Caco-2 (cell line): Measurements from ENCODE around the gene HGFAC. TPM values are rescaled to one million over a fixed set of nuclear protein-coding genes. Genes with fewer than 3 reads are reported as not detected.

Experiments used
- BruUV-seq: library from RNA; stranded (reverse); fragments of 400-500 nt; replicated peaks from 2 replicates; lab custom pipeline; 2021; lab: Mats Ljungman, UMichigan
- CTCF ChIA-PET: fragments of 300-600 bp; sonication (Branson Sonifier 250); formaldehyde crosslinking; loops from one replicate; lab custom pipeline; 2022; ENCODE audit warnings: antibody characterized with exemption; lab: Charles Lee
- POLR2A ChIA-PET: fragments of 300-600 bp; sonication (Branson Sonifier 250); formaldehyde crosslinking; loops from one replicate; lab custom pipeline; 2022; ENCODE audit warnings: antibody characterized with exemption; lab: Charles Lee
- DNase-seq, 2 experiments: peaks; one replicate each; pipeline versions ENCODE4 v3.0.0 to v3.0.0-alpha.2; 2020 to 2022
- H3K27me3 ChIP-seq: replicated peaks from 2 replicates; pipeline ENCODE4 v1.6.0; 2011; ENCODE audit warnings: low read length; ENCODE audit not compliant: control insufficient read depth, insufficient read depth
- H3K36me3 ChIP-seq: 2 replicates; pipeline ENCODE4 v1.5.1; 2011; ENCODE audit warnings: low read length; ENCODE audit not compliant: control insufficient read depth, insufficient read depth
- H3K4me1 ChIP-seq: fragments of 250-450 bp; sonication (Bioruptor Pico); 2 replicates; pipeline ENCODE4 v1.5.1; 2020; ENCODE audit warnings: mild to moderate bottlenecking
- H3K4me3 ChIP-seq: 2 replicates; pipeline ENCODE4 v1.5.1; 2011; ENCODE audit warnings: low read depth, mild to moderate bottlenecking, control low read depth, low read length
- H3K9me3 ChIP-seq: fragments of 250-450 bp; sonication (Bioruptor Pico); 2 replicates; pipeline ENCODE4 v1.5.1; 2020; ENCODE audit warnings: mild to moderate bottlenecking, moderate library complexity
- H3K27ac Mint-ChIP-seq: one replicate; pipeline ENCODE4 v1.8.0; 2022; ENCODE audit warnings: mixed read lengths; ENCODE audit not compliant: unreplicated experiment
- H3K27me3 Mint-ChIP-seq: one replicate; pipeline ENCODE4 v1.8.0; 2022; ENCODE audit warnings: mixed read lengths; ENCODE audit not compliant: insufficient read depth, unreplicated experiment
- H3K36me3 Mint-ChIP-seq: one replicate; pipeline ENCODE4 v1.8.0; 2022; ENCODE audit warnings: mild to moderate bottlenecking, mixed read lengths; ENCODE audit not compliant: insufficient read depth, unreplicated experiment
- H3K4me1 Mint-ChIP-seq: one replicate; pipeline ENCODE4 v1.8.0; 2022; ENCODE audit warnings: low read depth, mixed read lengths; ENCODE audit not compliant: unreplicated experiment
- H3K4me3 Mint-ChIP-seq: one replicate; pipeline ENCODE4 v1.8.0; 2022; ENCODE audit warnings: mild to moderate bottlenecking, moderate library complexity, mixed read lengths; ENCODE audit not compliant: unreplicated experiment
- H3K9me3 Mint-ChIP-seq: one replicate; pipeline ENCODE4 v1.8.0; 2022; ENCODE audit warnings: mixed read lengths; ENCODE audit not compliant: unreplicated experiment
- CTCF ChIP-seq, 2 experiments: fragments of 200-600 bp in 1 of 2; IDR thresholded peaks; 1 replicate in 1 of 2; 2 replicates in 1 of 2; pipeline versions ENCODE4 v1.5.1 to v1.8.0; 2011 to 2022; ENCODE audit warnings: antibody characterized with exemption in 1 of 2, control low read depth in 1 of 2, inconsistent platforms in 1 of 2, low read depth in 1 of 2, low read length in 1 of 2, mild to moderate bottlenecking in 1 of 2, moderate library complexity in 1 of 2; ENCODE audit not compliant: insufficient read depth in 1 of 2, severe bottlenecking in 1 of 2, unreplicated experiment in 1 of 2
- intact Hi-C: fragments of 100-400 bp; cut with micrococcal nuclease; formaldehyde crosslinking; loops from one replicate; pipeline ENCODE4 v1.10.0; 2022; ENCODE audit not compliant: unreplicated experiment
- total RNA-seq: library from RNA; stranded (reverse); gene quantifications from 2 replicates; pipeline ENCODE4 v1.2.3, GENCODE V29; 2022

HGFAC gene
- total RNA-seq, 1 experiment from 2014 or later = 0.48 TPM

- H3K27ac Mint-ChIP-seq = no peak overlapping the region
- H3K36me3 ChIP-seq = no peaks in the 10 kb centered on the region
- ChIA-PET POLR2A (no interaction called here), CTCF (interaction anchor here (1.1 kb wide), 1 partner anchor 52 kb away, joined by 3 read pairs; no protein-coding TSS in a partner anchor)
- no peaks in the 10 kb centered on the region for H3K9me3 ChIP-seq
- no peaks in the 10 kb centered on the region for H3K27me3 ChIP-seq
- no peak overlapping the region for H3K4me3 Mint-ChIP-seq
- TF ChIP-seq CTCF (IDR thresholded peaks at IDR 0.05; ENCODE audit: insufficient read depth in 1 of 2, low read depth in 1 of 2, low read length in 1 of 2, severe bottlenecking in 1 of 2, unreplicated experiment in 1 of 2) = no peak
- H3K4me1 ChIP-seq = no peaks in the 10 kb centered on the region
- H3K36me3 Mint-ChIP-seq = peaks cover under 1% of the 10 kb centered on the region
- no peaks in the 10 kb centered on the region for H3K4me1 Mint-ChIP-seq
- no TSS peak for BruUV-seq
- H3K27me3 Mint-ChIP-seq = no peaks in the 10 kb centered on the region
- no peak for DNase-seq
- intact Hi-C loops = no loop called here
- no peak overlapping the region for H3K4me3 ChIP-seq
- no peaks in the 10 kb centered on the region for H3K9me3 Mint-ChIP-seq
Measured at GRCh38 chr4:3427706-3428446, 13.9 kb upstream of the HGFAC start.

GRCh38 chr4:3429651-3430050 is 12.1 kb upstream of the HGFAC start:
- Mint-ChIP-seq H3K36me3 (no peaks in the 10 kb centered on the region), H3K27me3 (no peaks in the 10 kb centered on the region)

GRCh38 chr4:3430524-3430923 is 11.2 kb upstream of the HGFAC start:
- Mint-ChIP-seq H3K36me3 (no peaks in the 10 kb centered on the region), H3K27me3 (no peaks in the 10 kb centered on the region), H3K27ac (no peak overlapping the region), H3K4me3 (no peak overlapping the region), H3K9me3 (no peaks in the 10 kb centered on the region), H3K4me1 (no peaks in the 10 kb centered on the region)
- Histone ChIP-seq H3K9me3 (no peaks in the 10 kb centered on the region), H3K36me3 (no peaks in the 10 kb centered on the region), H3K4me1 (no peaks in the 10 kb centered on the region), H3K27me3 (no peaks in the 10 kb centered on the region), H3K4me3 (no peak overlapping the region)
- no TSS peak for BruUV-seq
- POLR2A ChIA-PET = no interaction called here
- DNase-seq = no peak
- CTCF ChIA-PET = no interaction called here
- intact Hi-C loops = no loop called here
- TF ChIP-seq CTCF (IDR thresholded peaks at IDR 0.05; ENCODE audit: insufficient read depth in 1 of 2, low read depth in 1 of 2, low read length in 1 of 2, severe bottlenecking in 1 of 2, unreplicated experiment in 1 of 2) = no peak

More at GRCh38 chr4:3429651-3430050, 12.1 kb upstream of the HGFAC start:
- Histone ChIP-seq H3K4me3 (no peak overlapping the region), H3K4me1 (no peaks in the 10 kb centered on the region), H3K27me3 (no peaks in the 10 kb centered on the region), H3K9me3 (no peaks in the 10 kb centered on the region), H3K36me3 (no peaks in the 10 kb centered on the region)
- POLR2A ChIA-PET = no interaction called here
- intact Hi-C loops = no loop called here
- no TSS peak for BruUV-seq
- TF ChIP-seq CTCF (IDR thresholded peaks at IDR 0.05; ENCODE audit: insufficient read depth in 1 of 2, low read depth in 1 of 2, low read length in 1 of 2, severe bottlenecking in 1 of 2, unreplicated experiment in 1 of 2) = no peak
- H3K9me3 Mint-ChIP-seq = no peaks in the 10 kb centered on the region
- CTCF ChIA-PET = no interaction called here
- H3K4me1 Mint-ChIP-seq = no peaks in the 10 kb centered on the region
- H3K4me3 Mint-ChIP-seq = no peak overlapping the region
- DNase-seq = no peak
- no peak overlapping the region for H3K27ac Mint-ChIP-seq
